GM23338 (cell line): ENCODE measurements around the gene SNAPC4. TPM values are rescaled to one million over a fixed set of nuclear protein-coding genes. Genes with fewer than 3 reads are reported as not detected.

Experiments used
- ATAC-seq: fragments of 200-7000 bp; cut with Tn5 transposase; 3 replicates; pipeline ENCODE4 v1.9.1; 2020
- DNase-seq: peaks from one replicate; pipeline ENCODE4 v3.0.0-alpha.2; 2015; ENCODE audit warnings: low spot score
- H2AFZ ChIP-seq: fragments of 200-600 bp; sonication (generic); 2 replicates; pipeline ENCODE4 v1.8.0; 2016; ENCODE audit warnings: antibody characterized with exemption, mild to moderate bottlenecking, moderate library complexity
- H3F3A ChIP-seq: fragments of 200-600 bp; sonication (generic); replicated peaks from 2 replicates; pipeline ENCODE4 v1.8.0; 2017; ENCODE audit warnings: antibody characterized with exemption, mixed run types, low read depth
- H3K27ac ChIP-seq: fragments of 200-600 bp; sonication (generic); 2 replicates; pipeline ENCODE4 v1.6.1; 2016; ENCODE audit warnings: low read depth
- H3K27me3 ChIP-seq: fragments of 200-600 bp; sonication (generic); 2 replicates; pipeline ENCODE4 v1.8.0; 2016; ENCODE audit warnings: mild to moderate bottlenecking, mixed run types, moderate library complexity; ENCODE audit not compliant: insufficient read depth
- H3K36me3 ChIP-seq: fragments of 200-600 bp; sonication (generic); 2 replicates; pipeline ENCODE4 v1.8.0; 2016; ENCODE audit warnings: mild to moderate bottlenecking; ENCODE audit not compliant: insufficient read depth
- H3K4me1 ChIP-seq: fragments of 200-600 bp; sonication (generic); 2 replicates; pipeline ENCODE4 v1.8.0; 2016; ENCODE audit warnings: mild to moderate bottlenecking, moderate library complexity; ENCODE audit not compliant: insufficient read depth
- H3K4me2 ChIP-seq: fragments of 200-600 bp; sonication (generic); 2 replicates; pipeline ENCODE4 v1.7.1; 2017; ENCODE audit warnings: mixed run types
- H3K4me3 ChIP-seq: fragments of 200-600 bp; sonication (generic); 2 replicates; pipeline ENCODE4 v1.6.1; 2016; ENCODE audit warnings: mixed run types
- H3K79me2 ChIP-seq: fragments of 200-600 bp; sonication (generic); replicated peaks from 2 replicates; pipeline ENCODE4 v1.8.0; 2017; ENCODE audit warnings: mild to moderate bottlenecking; ENCODE audit not compliant: insufficient read depth
- H3K9me2 ChIP-seq: fragments of 200-600 bp; sonication (generic); 2 replicates; pipeline ENCODE4 v1.8.0; 2017; ENCODE audit not compliant: insufficient read depth
- H4K20me1 ChIP-seq: fragments of 200-600 bp; sonication (generic); replicated peaks from 2 replicates; pipeline ENCODE4 v1.8.0; 2017; ENCODE audit warnings: mild to moderate bottlenecking; ENCODE audit not compliant: insufficient read depth
- H3K27ac Mint-ChIP-seq: 2 replicates; pipeline ENCODE4 v1.8.0; 2020; ENCODE audit warnings: inconsistent platforms, mild to moderate bottlenecking, moderate library complexity, mixed read lengths
- H3K27me3 Mint-ChIP-seq: 3 replicates; pipeline ENCODE4 v1.8.0; 2022; ENCODE audit warnings: low read depth, mild to moderate bottlenecking, moderate library complexity, mixed read lengths, inconsistent platforms; ENCODE audit not compliant: insufficient read depth, poor library complexity
- H3K36me3 Mint-ChIP-seq: 3 replicates; pipeline ENCODE4 v1.8.0; 2021; ENCODE audit warnings: low read depth, mild to moderate bottlenecking, inconsistent platforms, moderate library complexity, mixed read lengths
- H3K4me1 Mint-ChIP-seq: 3 replicates; pipeline ENCODE4 v1.8.0; 2020; ENCODE audit warnings: mild to moderate bottlenecking, inconsistent platforms, mixed read lengths
- H3K4me3 Mint-ChIP-seq: 3 replicates; pipeline ENCODE4 v1.8.0; 2021; ENCODE audit warnings: moderate library complexity, mild to moderate bottlenecking, inconsistent platforms, mixed read lengths
- H3K9me3 Mint-ChIP-seq: 3 replicates; pipeline ENCODE4 v1.8.0; 2020; ENCODE audit warnings: moderate library complexity, mild to moderate bottlenecking, inconsistent platforms, mixed read lengths
- CREB1 ChIP-seq: fragments of 250-450 bp; sonication (Bioruptor Pico); IDR thresholded peaks from 2 replicates; pipeline ENCODE4 v1.5.0; 2020; ENCODE audit warnings: low read depth, mild to moderate bottlenecking, moderate library complexity
- EZH2 ChIP-seq: fragments of 200-600 bp; sonication (generic); IDR thresholded peaks from one replicate; pipeline ENCODE4 v1.8.0; 2017; ENCODE audit warnings: antibody characterized with exemption, mild to moderate bottlenecking, low read depth; ENCODE audit not compliant: unreplicated experiment
- EZH2phosphoT487 ChIP-seq: fragments of 200-600 bp; sonication (generic); IDR thresholded peaks from one replicate; pipeline ENCODE4 v1.8.1; 2018; ENCODE audit warnings: antibody characterized with exemption; ENCODE audit not compliant: unreplicated experiment
- JUNB ChIP-seq: IDR thresholded peaks from one replicate; pipeline ENCODE4 v1.6.1; 2016; ENCODE audit warnings: antibody characterized with exemption; ENCODE audit not compliant: unreplicated experiment
- NANOG ChIP-seq: IDR thresholded peaks from 2 replicates; pipeline ENCODE4 v1.6.1; 2016; ENCODE audit warnings: antibody characterized with exemption, borderline replicate concordance
- POLR2AphosphoS5 ChIP-seq: IDR thresholded peaks from 2 replicates; pipeline ENCODE4 v1.6.1; 2016; ENCODE audit warnings: antibody characterized with exemption, low read depth
- STAT1 ChIP-seq: IDR thresholded peaks from one replicate; pipeline ENCODE4 v1.6.1; 2016; ENCODE audit warnings: antibody characterized with exemption; ENCODE audit not compliant: unreplicated experiment
- ZNF114 ChIP-seq: fragments of 250-450 bp; sonication (Bioruptor Pico); IDR thresholded peaks from 2 replicates; pipeline ENCODE4 v1.5.0; 2020; ENCODE audit warnings: mild to moderate bottlenecking, moderate library complexity
- ZNF331 ChIP-seq: fragments of 250-450 bp; sonication (Bioruptor Pico); IDR thresholded peaks from 2 replicates; pipeline ENCODE4 v1.5.0; 2020; ENCODE audit warnings: low read depth, mild to moderate bottlenecking, moderate library complexity
- polyA plus RNA-seq: library from polyadenylated mRNA; unstranded; fragments of >200 nt; fragmentation: Nextera tagmentation; extraction: Ambion mirVana; gene quantifications from 2 replicates; pipeline ENCODE4 v1.2.1, GENCODE V29; 2016
- total RNA-seq: library from RNA; depleted of rRNA; stranded (reverse); fragments of >200 nt; shearing (Covaris generic); gene quantifications from 2 replicates; pipeline ENCODE4 v1.2.3, GENCODE V29; 2014
- TF ChIP-seq, protein P1 (sequence below): fragments of 250-450 bp; sonication (Bioruptor Pico); IDR thresholded peaks from 2 replicates; pipeline ENCODE4 v1.5.0; 2020; ENCODE audit warnings: mild to moderate bottlenecking, moderate library complexity
- TF ChIP-seq, protein P2 (sequence below): IDR thresholded peaks from one replicate; pipeline ENCODE4 v1.6.1; 2018; ENCODE audit warnings: antibody characterized with exemption; ENCODE audit not compliant: unreplicated experiment
- TF ChIP-seq, protein P3 (sequence below): IDR thresholded peaks from 2 replicates; pipeline ENCODE4 v1.6.1; 2016; ENCODE audit warnings: antibody characterized with exemption
- TF ChIP-seq, protein P4 (sequence below), 2 experiments: fragments of 200-600 bp in 1 of 2; sonication (generic) in 1 of 2; conservative IDR thresholded peaks; 2 replicates each; pipeline versions ENCODE4 v1.5.1 to v1.6.1; 2016 to 2017; ENCODE audit warnings: antibody characterized with exemption in 2 of 2, low read depth in 2 of 2, mild to moderate bottlenecking in 2 of 2, moderate library complexity in 1 of 2

The SNAPC4 gene
- total and polyA plus RNA-seq, 2 experiments from 2014 or later = 8.8 to 22.7 TPM

DNA sequence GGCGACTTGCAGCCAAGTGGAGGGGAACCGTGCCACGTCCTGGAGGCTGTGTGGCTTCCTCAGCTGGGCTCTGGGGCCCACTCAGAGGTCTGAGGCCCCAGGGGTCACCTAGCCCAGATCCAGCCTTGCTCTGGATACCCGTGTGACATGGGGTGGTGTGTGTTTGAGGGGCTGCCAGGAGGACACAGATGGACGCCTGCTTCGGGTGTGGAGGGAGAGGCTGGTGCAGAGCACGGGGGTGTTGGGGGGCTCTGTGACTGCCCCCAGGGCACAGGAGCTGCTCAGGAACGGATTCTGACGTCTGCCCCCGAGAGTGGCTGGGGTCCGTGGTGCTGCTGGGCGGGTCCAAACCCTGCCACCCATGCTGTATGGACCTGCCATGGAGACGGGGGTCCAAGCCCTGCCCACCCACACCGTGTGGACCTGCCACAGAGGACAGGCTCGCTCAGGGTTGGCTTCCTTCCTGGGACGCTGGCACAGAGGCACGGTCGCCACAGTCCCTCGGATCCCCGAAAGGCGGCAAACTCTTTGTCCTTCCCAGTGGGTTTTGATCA, 29.2 kb upstream of the SNAPC4 start:
- no peaks in the 10 kb centered on the region for H3K27me3 ChIP-seq
- DNase-seq (no peak), ATAC-seq (no peak)
- Mint-ChIP-seq H3K9me3 (no peaks in the 10 kb centered on the region), H3K36me3 (peaks cover 25% of the 10 kb centered on the region; the same call in 2 of the 3 replicates), H3K4me1 (no peaks in the 10 kb centered on the region), H3K27ac (no peak overlapping the region), H3K4me3 (no peak overlapping the region), H3K27me3 (peaks cover 5% of the 10 kb centered on the region)
- H3K4me1 ChIP-seq = no peaks in the 10 kb centered on the region
- TF ChIP-seq CREB1 (CRISPR knock-in tag) (no peak), ZNF114 (CRISPR knock-in tag) (no peak), STAT1 (no peak), EZH2phosphoT487 (no peak), NANOG (no peak), POLR2AphosphoS5 (no peak), ZNF331 (CRISPR knock-in tag) (no peak), EZH2 (no peak), JUNB (no peak)
- TF ChIP-seq, protein P1, sequence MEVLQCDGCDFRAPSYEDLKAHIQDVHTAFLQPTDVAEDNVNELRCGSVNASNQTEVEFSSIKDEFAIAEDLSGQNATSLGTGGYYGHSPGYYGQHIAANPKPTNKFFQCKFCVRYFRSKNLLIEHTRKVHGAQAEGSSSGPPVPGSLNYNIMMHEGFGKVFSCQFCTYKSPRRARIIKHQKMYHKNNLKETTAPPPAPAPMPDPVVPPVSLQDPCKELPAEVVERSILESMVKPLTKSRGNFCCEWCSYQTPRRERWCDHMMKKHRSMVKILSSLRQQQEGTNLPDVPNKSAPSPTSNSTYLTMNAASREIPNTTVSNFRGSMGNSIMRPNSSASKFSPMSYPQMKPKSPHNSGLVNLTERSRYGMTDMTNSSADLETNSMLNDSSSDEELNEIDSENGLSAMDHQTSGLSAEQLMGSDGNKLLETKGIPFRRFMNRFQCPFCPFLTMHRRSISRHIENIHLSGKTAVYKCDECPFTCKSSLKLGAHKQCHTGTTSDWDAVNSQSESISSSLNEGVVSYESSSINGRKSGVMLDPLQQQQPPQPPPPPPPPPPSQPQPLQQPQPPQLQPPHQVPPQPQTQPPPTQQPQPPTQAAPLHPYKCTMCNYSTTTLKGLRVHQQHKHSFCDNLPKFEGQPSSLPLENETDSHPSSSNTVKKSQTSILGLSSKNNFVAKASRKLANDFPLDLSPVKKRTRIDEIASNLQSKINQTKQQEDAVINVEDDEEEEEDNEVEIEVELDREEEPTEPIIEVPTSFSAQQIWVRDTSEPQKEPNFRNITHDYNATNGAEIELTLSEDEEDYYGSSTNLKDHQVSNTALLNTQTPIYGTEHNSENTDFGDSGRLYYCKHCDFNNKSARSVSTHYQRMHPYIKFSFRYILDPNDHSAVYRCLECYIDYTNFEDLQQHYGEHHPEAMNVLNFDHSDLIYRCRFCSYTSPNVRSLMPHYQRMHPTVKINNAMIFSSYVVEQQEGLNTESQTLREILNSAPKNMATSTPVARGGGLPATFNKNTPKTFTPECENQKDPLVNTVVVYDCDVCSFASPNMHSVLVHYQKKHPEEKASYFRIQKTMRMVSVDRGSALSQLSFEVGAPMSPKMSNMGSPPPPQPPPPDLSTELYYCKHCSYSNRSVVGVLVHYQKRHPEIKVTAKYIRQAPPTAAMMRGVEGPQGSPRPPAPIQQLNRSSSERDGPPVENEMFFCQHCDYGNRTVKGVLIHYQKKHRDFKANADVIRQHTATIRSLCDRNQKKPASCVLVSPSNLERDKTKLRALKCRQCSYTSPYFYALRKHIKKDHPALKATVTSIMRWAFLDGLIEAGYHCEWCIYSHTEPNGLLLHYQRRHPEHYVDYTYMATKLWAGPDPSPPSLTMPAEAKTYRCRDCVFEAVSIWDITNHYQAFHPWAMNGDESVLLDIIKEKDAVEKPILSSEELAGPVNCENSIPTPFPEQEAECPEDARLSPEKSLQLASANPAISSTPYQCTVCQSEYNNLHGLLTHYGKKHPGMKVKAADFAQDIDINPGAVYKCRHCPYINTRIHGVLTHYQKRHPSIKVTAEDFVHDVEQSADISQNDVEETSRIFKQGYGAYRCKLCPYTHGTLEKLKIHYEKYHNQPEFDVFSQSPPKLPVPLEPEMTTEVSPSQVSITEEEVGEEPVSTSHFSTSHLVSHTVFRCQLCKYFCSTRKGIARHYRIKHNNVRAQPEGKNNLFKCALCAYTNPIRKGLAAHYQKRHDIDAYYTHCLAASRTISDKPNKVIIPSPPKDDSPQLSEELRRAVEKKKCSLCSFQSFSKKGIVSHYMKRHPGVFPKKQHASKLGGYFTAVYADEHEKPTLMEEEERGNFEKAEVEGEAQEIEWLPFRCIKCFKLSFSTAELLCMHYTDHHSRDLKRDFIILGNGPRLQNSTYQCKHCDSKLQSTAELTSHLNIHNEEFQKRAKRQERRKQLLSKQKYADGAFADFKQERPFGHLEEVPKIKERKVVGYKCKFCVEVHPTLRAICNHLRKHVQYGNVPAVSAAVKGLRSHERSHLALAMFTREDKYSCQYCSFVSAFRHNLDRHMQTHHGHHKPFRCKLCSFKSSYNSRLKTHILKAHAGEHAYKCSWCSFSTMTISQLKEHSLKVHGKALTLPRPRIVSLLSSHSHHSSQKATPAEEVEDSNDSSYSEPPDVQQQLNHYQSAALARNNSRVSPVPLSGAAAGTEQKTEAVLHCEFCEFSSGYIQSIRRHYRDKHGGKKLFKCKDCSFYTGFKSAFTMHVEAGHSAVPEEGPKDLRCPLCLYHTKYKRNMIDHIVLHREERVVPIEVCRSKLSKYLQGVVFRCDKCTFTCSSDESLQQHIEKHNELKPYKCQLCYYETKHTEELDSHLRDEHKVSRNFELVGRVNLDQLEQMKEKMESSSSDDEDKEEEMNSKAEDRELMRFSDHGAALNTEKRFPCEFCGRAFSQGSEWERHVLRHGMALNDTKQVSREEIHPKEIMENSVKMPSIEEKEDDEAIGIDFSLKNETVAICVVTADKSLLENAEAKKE = no peak
- TF ChIP-seq, protein P2, sequence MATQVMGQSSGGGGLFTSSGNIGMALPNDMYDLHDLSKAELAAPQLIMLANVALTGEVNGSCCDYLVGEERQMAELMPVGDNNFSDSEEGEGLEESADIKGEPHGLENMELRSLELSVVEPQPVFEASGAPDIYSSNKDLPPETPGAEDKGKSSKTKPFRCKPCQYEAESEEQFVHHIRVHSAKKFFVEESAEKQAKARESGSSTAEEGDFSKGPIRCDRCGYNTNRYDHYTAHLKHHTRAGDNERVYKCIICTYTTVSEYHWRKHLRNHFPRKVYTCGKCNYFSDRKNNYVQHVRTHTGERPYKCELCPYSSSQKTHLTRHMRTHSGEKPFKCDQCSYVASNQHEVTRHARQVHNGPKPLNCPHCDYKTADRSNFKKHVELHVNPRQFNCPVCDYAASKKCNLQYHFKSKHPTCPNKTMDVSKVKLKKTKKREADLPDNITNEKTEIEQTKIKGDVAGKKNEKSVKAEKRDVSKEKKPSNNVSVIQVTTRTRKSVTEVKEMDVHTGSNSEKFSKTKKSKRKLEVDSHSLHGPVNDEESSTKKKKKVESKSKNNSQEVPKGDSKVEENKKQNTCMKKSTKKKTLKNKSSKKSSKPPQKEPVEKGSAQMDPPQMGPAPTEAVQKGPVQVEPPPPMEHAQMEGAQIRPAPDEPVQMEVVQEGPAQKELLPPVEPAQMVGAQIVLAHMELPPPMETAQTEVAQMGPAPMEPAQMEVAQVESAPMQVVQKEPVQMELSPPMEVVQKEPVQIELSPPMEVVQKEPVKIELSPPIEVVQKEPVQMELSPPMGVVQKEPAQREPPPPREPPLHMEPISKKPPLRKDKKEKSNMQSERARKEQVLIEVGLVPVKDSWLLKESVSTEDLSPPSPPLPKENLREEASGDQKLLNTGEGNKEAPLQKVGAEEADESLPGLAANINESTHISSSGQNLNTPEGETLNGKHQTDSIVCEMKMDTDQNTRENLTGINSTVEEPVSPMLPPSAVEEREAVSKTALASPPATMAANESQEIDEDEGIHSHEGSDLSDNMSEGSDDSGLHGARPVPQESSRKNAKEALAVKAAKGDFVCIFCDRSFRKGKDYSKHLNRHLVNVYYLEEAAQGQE = no peak
- TF ChIP-seq, protein P3, sequence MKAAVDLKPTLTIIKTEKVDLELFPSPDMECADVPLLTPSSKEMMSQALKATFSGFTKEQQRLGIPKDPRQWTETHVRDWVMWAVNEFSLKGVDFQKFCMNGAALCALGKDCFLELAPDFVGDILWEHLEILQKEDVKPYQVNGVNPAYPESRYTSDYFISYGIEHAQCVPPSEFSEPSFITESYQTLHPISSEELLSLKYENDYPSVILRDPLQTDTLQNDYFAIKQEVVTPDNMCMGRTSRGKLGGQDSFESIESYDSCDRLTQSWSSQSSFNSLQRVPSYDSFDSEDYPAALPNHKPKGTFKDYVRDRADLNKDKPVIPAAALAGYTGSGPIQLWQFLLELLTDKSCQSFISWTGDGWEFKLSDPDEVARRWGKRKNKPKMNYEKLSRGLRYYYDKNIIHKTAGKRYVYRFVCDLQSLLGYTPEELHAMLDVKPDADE = no peak
- TF ChIP-seq, protein P4, sequence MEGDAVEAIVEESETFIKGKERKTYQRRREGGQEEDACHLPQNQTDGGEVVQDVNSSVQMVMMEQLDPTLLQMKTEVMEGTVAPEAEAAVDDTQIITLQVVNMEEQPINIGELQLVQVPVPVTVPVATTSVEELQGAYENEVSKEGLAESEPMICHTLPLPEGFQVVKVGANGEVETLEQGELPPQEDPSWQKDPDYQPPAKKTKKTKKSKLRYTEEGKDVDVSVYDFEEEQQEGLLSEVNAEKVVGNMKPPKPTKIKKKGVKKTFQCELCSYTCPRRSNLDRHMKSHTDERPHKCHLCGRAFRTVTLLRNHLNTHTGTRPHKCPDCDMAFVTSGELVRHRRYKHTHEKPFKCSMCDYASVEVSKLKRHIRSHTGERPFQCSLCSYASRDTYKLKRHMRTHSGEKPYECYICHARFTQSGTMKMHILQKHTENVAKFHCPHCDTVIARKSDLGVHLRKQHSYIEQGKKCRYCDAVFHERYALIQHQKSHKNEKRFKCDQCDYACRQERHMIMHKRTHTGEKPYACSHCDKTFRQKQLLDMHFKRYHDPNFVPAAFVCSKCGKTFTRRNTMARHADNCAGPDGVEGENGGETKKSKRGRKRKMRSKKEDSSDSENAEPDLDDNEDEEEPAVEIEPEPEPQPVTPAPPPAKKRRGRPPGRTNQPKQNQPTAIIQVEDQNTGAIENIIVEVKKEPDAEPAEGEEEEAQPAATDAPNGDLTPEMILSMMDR (conservative IDR thresholded peaks at IDR 0.05; ENCODE audit: low read depth in 2 of 2) = no peak
- H3K4me2 ChIP-seq = no peak overlapping the region
- no peaks in the 10 kb centered on the region for H4K20me1 ChIP-seq
- no peak overlapping the region for H3K4me3 ChIP-seq
- no peak overlapping the region for H3K27ac ChIP-seq
- no peak overlapping the region for H2AFZ ChIP-seq
- no peaks in the 10 kb centered on the region for H3F3A ChIP-seq
- no peaks in the 10 kb centered on the region for H3K9me2 ChIP-seq
- no peaks in the 10 kb centered on the region for H3K79me2 ChIP-seq
- no peaks in the 10 kb centered on the region for H3K36me3 ChIP-seq
